Measurements from ENCODE around the gene FAH. TPM values are rescaled to one million over a fixed set of nuclear protein-coding genes. Genes with fewer than 3 reads are reported as not detected.

Gene FAH
- total and polyA plus RNA-seq, 2 experiments from 2014 or later, result 24.9 to 28.8 TPM

- in situ Hi-C loops (cut with MboI), result no loop called here
- Histone ChIP-seq H3K9ac (no peak overlapping the region), H3K27me3 (replicated peaks; ENCODE audit: insufficient read depth) (no peaks in the 10 kb centered on the region), H3K4me3 (no peak overlapping the region), H3K79me2 (ENCODE audit: insufficient read depth) (no peaks in the 10 kb centered on the region), H4K20me1 (ENCODE audit: insufficient read depth) (no peaks in the 10 kb centered on the region), H3K4me2 (ENCODE audit: unreplicated experiment) (no peak overlapping the region), H3K27ac (no peak overlapping the region), H3K9me2 (ENCODE audit: insufficient read depth) (no peaks in the 10 kb centered on the region), H3K36me3 (ENCODE audit: low read depth) (no peaks in the 10 kb centered on the region), H3F3A (ENCODE audit: insufficient read depth) (no peaks in the 10 kb centered on the region), H3K4me1 (ENCODE audit: insufficient read depth) (no peaks in the 10 kb centered on the region), H2AFZ (no peak overlapping the region), H3K9me3 (ENCODE audit: low read depth) (no peaks in the 10 kb centered on the region)
- DNase-seq, result no peak
- TF ChIP-seq EZH2phosphoT487 (IDR thresholded peaks at IDR 0.05; ENCODE audit: insufficient read depth, low read depth), result no peak
- no peak for TF ChIP-seq EZH2 (IDR thresholded peaks at IDR 0.05; ENCODE audit: insufficient read depth, poor library complexity, severe bottlenecking)
- WGBS, 2 experiments (ENCODE audit: low coverage in 1 of 2, low lambda C conversion rate in 2 of 2, missing lambda C conversion rate in 2 of 2), result 0 to 7% methylated on average over 1 of the region's 1 CpG
Observed at GRCh38 chr15:80211976-80212375, 59.2 kb downstream of the FAH start.

- no peak for TF ChIP-seq EZH2 (IDR thresholded peaks at IDR 0.05; ENCODE audit: insufficient read depth, poor library complexity, severe bottlenecking)
- no peak for TF ChIP-seq EZH2phosphoT487 (IDR thresholded peaks at IDR 0.05; ENCODE audit: insufficient read depth, low read depth)
- Histone ChIP-seq H3K4me1 (ENCODE audit: insufficient read depth) (no peaks in the 10 kb centered on the region), H3F3A (ENCODE audit: insufficient read depth) (no peaks in the 10 kb centered on the region), H3K9ac (no peak overlapping the region), H3K27me3 (replicated peaks; ENCODE audit: insufficient read depth) (0 out of 2 replicates have a peak, but pooled peaks cover 4% of the 10 kb centered on the region), H3K9me3 (ENCODE audit: low read depth) (no peaks in the 10 kb centered on the region), H3K4me2 (ENCODE audit: unreplicated experiment) (no peak overlapping the region), H2AFZ (no peak overlapping the region), H3K79me2 (ENCODE audit: insufficient read depth) (no peaks in the 10 kb centered on the region), H3K27ac (no peak overlapping the region), H3K9me2 (ENCODE audit: insufficient read depth) (no peaks in the 10 kb centered on the region), H3K36me3 (ENCODE audit: low read depth) (no peaks in the 10 kb centered on the region), H4K20me1 (ENCODE audit: insufficient read depth) (no peaks in the 10 kb centered on the region), H3K4me3 (no peak overlapping the region)
- DNase-seq, result no peak
- in situ Hi-C loops (cut with MboI), result no loop called here
- WGBS, 2 experiments (ENCODE audit: low coverage in 1 of 2, low lambda C conversion rate in 2 of 2, missing lambda C conversion rate in 2 of 2), result 40 to 48% methylated on average over 2 of the region's 2 CpGs
Observed at GRCh38 chr15:80214910-80215309, 62.1 kb downstream of the FAH start.

- Histone ChIP-seq H2AFZ (no peak overlapping the region), H3F3A (ENCODE audit: insufficient read depth) (no peaks in the 10 kb centered on the region), H3K27ac (no peak overlapping the region), H3K36me3 (ENCODE audit: low read depth) (no peaks in the 10 kb centered on the region), H4K20me1 (ENCODE audit: insufficient read depth) (no peaks in the 10 kb centered on the region), H3K27me3 (replicated peaks; ENCODE audit: insufficient read depth) (0 out of 2 replicates have a peak, but pooled peaks cover 4% of the 10 kb centered on the region), H3K9me2 (ENCODE audit: insufficient read depth) (no peaks in the 10 kb centered on the region), H3K79me2 (ENCODE audit: insufficient read depth) (no peaks in the 10 kb centered on the region), H3K9ac (no peak overlapping the region), H3K4me1 (ENCODE audit: insufficient read depth) (no peaks in the 10 kb centered on the region), H3K4me3 (no peak overlapping the region), H3K4me2 (ENCODE audit: unreplicated experiment) (no peak overlapping the region), H3K9me3 (ENCODE audit: low read depth) (no peaks in the 10 kb centered on the region)
- TF ChIP-seq EZH2 (IDR thresholded peaks at IDR 0.05; ENCODE audit: insufficient read depth, poor library complexity, severe bottlenecking) (no peak), EZH2phosphoT487 (IDR thresholded peaks at IDR 0.05; ENCODE audit: insufficient read depth, low read depth) (no peak)
- WGBS, 2 experiments (ENCODE audit: low coverage in 1 of 2, low lambda C conversion rate in 2 of 2, missing lambda C conversion rate in 2 of 2), result 46 to 54% methylated on average over 5 of the region's 5 CpGs
- no peak for DNase-seq
- in situ Hi-C loops (cut with MboI), result no loop called here
Observed at GRCh38 chr15:80216141-80216540, 63.3 kb downstream of the FAH start.

- Histone ChIP-seq H3K4me3 (no peak overlapping the region), H3K9me3 (ENCODE audit: low read depth) (no peaks in the 10 kb centered on the region), H3K4me1 (ENCODE audit: insufficient read depth) (no peaks in the 10 kb centered on the region), H4K20me1 (ENCODE audit: insufficient read depth) (no peaks in the 10 kb centered on the region), H3K36me3 (ENCODE audit: low read depth) (no peaks in the 10 kb centered on the region), H3K4me2 (ENCODE audit: unreplicated experiment) (no peak overlapping the region), H3F3A (ENCODE audit: insufficient read depth) (no peaks in the 10 kb centered on the region), H3K79me2 (ENCODE audit: insufficient read depth) (no peaks in the 10 kb centered on the region), H2AFZ (no peak overlapping the region), H3K9me2 (ENCODE audit: insufficient read depth) (no peaks in the 10 kb centered on the region), H3K27ac (no peak overlapping the region), H3K27me3 (replicated peaks; ENCODE audit: insufficient read depth) (0 out of 2 replicates have a peak, but pooled peaks cover 4% of the 10 kb centered on the region), H3K9ac (no peak overlapping the region)
- DNase-seq, result no peak
- in situ Hi-C loops (cut with MboI), result no loop called here
- WGBS, 2 experiments (ENCODE audit: low coverage in 1 of 2, low lambda C conversion rate in 2 of 2, missing lambda C conversion rate in 2 of 2), result 77 to 81% methylated on average over 1 of the region's 1 CpG
- TF ChIP-seq EZH2phosphoT487 (IDR thresholded peaks at IDR 0.05; ENCODE audit: insufficient read depth, low read depth) (no peak), EZH2 (IDR thresholded peaks at IDR 0.05; ENCODE audit: insufficient read depth, poor library complexity, severe bottlenecking) (no peak)
Observed at GRCh38 chr15:80216911-80217310, 64.1 kb downstream of the FAH start.
